Breast epithelium (tissue), 3 donors: ENCODE results near the gene CMSS1.

Experiments
- CTCF ChIP-seq, 3 donors: fragments of 450-650 bp; IDR thresholded peaks; one replicate each; pipeline ENCODE4 v1.5.1; 2016 to 2017; ENCODE audit warnings: antibody characterized with exemption in 3 of 3, mild to moderate bottlenecking in 3 of 3, moderate library complexity in 3 of 3
- POLR2A ChIP-seq: fragments of 450-650 bp; IDR thresholded peaks from one replicate; pipeline ENCODE4 v1.6.1; 2016; ENCODE audit warnings: antibody characterized with exemption, mild to moderate bottlenecking, moderate library complexity
- POLR2AphosphoS5 ChIP-seq, 3 donors: sonication (generic); formaldehyde crosslinking; IDR thresholded peaks; one replicate each; pipeline ENCODE4 v1.6.1; 2017; ENCODE audit warnings: antibody characterized with exemption in 3 of 3

DNA sequence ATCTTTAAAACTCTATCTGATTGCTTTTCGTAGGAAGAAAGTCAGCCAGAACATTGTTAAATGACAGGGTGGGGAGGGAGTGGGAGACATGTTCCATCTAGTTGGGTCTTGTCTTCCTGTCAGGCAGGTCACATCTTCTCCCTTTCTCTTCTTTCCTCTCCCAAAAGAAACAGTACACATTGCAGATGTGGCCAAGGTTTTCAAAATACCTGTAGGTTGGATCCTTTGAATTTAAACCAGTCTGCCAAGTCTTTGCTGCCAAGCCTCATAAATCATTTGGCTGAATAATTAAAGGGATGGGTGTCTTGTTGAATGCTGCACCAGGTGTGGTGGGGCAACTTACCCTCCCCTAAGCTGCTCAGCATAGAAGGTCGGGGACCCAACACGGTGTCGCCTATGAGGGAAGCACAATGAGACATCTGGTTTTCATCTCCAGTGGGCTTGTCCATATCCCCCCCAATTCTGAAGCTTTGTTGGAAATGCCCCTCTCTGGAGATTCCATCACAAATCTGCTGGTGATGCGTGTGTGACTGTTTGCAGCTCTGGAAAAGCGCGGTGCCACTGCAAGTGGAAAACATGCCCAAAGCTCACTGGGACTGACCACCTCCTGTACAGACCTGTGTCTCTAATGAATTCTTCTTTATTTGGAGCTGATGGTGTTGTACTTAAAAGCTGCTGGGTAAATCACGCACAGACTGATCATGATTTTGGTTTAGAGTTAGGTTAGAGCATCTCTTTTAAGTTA lies 184.0 kb downstream of the CMSS1 start:
- TF ChIP-seq CTCF (IDR thresholded peaks at IDR 0.05) (no peak), POLR2A (no peak), POLR2AphosphoS5 (IDR thresholded peaks at IDR 0.05) (no peak)
